ENCODE results near the gene SLC5A10. TPM values are rescaled to one million over a fixed set of nuclear protein-coding genes. Genes with fewer than 3 reads are reported as not detected.
"Not testable (repeated sequence)": the region's sequence is repeated elsewhere in the genome, so short reads cannot be mapped to it uniquely, and the experiment has no call there.

The SLC5A10 gene
- total RNA-seq, 1 experiment from 2014 or later = not detected

DNA sequence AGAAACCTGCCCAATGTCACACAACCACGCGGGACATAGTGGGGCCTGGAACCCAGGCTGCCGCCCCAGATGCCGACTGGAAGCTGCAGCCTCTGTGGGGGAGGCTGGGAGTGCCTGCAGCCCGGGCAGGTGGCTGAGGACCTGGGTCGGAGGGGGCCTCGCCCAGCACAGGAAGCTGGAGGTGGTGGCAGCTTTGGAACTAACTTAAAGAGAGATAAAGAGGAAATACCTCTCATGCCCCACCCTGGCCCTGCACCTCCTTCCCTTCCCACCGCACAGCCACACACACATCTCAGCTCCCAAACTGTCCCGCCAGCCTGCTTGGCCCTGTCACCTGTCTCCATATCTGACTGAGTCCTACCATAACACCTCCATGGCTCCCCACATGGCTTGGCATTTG, 88.4 kb downstream of the SLC5A10 start:
- DNase-seq (ENCODE audit: low spot score) = not testable (repeated sequence)

DNA sequence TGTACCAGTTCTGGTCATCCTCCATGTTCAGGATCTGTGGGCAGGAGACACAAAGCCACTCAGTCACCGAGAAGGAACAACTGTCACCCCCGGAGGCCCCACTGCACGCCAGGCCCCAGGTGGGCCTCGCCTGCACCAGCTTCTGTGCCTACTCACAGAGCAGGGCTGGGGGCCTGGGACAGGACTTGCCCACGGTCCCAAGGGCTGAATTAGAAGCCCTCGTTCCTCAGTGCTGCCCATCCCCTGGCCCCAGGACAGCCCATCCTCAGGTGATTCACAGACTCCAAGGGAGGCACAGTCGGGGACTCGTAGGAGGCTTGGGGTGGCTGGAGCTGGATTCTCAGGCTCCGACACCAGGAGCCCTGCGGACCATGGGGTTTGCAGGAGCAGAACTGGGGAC, 89.9 kb downstream of the SLC5A10 start:
- DNase-seq (ENCODE audit: low spot score) = not testable (repeated sequence)

DNA sequence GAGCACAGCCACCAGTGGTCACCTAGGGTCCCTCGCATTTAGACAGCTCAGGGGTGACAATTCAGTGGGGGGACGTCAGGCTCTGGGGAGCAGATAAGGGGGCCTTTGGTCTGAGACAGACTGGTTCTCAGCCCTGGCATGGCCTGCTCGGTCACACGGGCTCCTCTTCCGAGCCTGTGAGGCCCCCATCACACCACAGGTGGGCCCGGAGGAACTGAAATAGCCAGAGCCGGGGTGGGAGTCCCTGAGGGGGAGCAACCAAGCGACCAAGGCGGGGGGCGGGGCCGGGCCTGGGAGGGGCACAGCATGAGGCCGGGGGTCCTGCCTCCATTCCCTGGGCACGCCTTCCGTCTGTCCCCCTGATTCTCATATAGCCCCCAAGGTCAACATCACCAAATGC, 90.4 kb downstream of the SLC5A10 start:
- DNase-seq (ENCODE audit: low spot score) = not testable (repeated sequence)

- not testable (repeated sequence) for DNase-seq (ENCODE audit: low spot score)
These were observed 91.1 kb downstream of the SLC5A10 start for GRCh38 chr17:19043032-19043431.

- not testable (repeated sequence) for DNase-seq (ENCODE audit: low spot score)
These were observed 92.7 kb downstream of the SLC5A10 start for GRCh38 chr17:19044643-19045042.

DNA sequence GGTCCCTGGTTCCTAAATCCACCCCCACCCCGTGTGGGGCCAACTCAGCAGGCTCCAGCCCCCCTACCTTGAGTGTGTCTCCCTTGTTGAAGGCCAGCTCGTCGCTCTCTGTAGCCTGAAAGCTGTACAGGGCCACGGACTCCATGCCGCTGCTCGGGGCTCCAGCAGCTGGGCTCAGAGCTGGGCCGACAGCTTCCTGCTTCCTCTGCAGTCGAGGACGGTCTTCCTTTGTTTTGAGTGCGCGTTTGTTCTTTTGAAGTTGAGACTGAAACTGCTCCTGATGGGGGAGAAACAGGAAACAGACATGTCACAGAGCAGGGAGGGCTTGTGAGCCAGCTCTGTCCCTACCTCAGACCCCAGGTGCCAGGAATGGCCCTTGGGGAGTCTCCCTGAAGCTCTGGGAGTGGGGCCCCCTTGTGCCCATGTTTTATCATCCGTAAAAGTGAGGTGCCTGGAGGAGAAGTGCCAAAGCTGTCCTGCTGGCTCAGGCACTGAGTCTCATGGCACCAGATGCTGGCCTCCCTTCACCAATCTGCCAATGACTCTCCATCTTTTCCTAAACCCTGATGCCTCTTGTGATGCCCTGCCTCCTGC, 94.9 kb downstream of the SLC5A10 start, which contains the start of gene GRAP:
GRAP (minus strand) TSS at position 176 of the 594 bp plus-strand sequence; CDS start at position 145, 31 bp downstream.
- DNase-seq (ENCODE audit: low spot score) = not testable (repeated sequence)

- not testable (repeated sequence) for DNase-seq (ENCODE audit: low spot score)
These were observed 95.5 kb downstream of the SLC5A10 start for GRCh38 chr17:19047510-19047909.

GRCh38 chr17:19048826-19049225, 96.9 kb downstream of the SLC5A10 start:
- not testable (repeated sequence) for DNase-seq (ENCODE audit: low spot score)

- not testable (repeated sequence) for DNase-seq (ENCODE audit: low spot score)
These were observed 103.5 kb downstream of the SLC5A10 start for GRCh38 chr17:19055447-19055846.

GRCh38 chr17:19062009-19062717, 110.2 kb downstream of the SLC5A10 start:
- not testable (repeated sequence) for DNase-seq (ENCODE audit: low spot score)

- DNase-seq (ENCODE audit: low spot score) = not testable (repeated sequence)
These were observed 110.9 kb downstream of the SLC5A10 start for GRCh38 chr17:19062718-19063325.

GRCh38 chr17:19063326-19063956, 111.5 kb downstream of the SLC5A10 start:
- DNase-seq (ENCODE audit: low spot score) = not testable (repeated sequence)

- not testable (repeated sequence) for DNase-seq (ENCODE audit: low spot score)
These were observed 112.4 kb downstream of the SLC5A10 start for GRCh38 chr17:19064378-19064777.

GRCh38 chr17:19070318-19071168, 118.6 kb downstream of the SLC5A10 start:
- not testable (repeated sequence) for DNase-seq (ENCODE audit: low spot score)

Small RNA genes within 50 kb of the gene (small RNA-seq; reads per million reads assigned to genes)
- gene AC090286.3 (not detected), gene RF00324 (not detected)

Other genes starting within 250 kb of the SLC5A10 start
- gene FBXW10, start 208.1 kb upstream of the SLC5A10 start, total RNA-seq (2014; rRNA removed; shearing (Covaris generic)) = 0.05 TPM in 1 of 2 replicates, not detected in the other
- gene TVP23B, start 171.0 kb upstream of the SLC5A10 start, total RNA-seq (2014; rRNA removed; shearing (Covaris generic)) = 15.9 and 30.9 TPM in 2 replicates
- 22.3 and 28.4 TPM in 2 replicates for gene PRPSAP2, start 94.0 kb upstream of the SLC5A10 start, total RNA-seq (2014; rRNA removed; shearing (Covaris generic))
- gene FAM83G, start 52.6 kb downstream of the SLC5A10 start, total RNA-seq (2014; rRNA removed; shearing (Covaris generic)) = 38.9 and 44.6 TPM in 2 replicates
- 1.2 and 1.5 TPM in 2 replicates for gene GRAP, start 94.8 kb downstream of the SLC5A10 start, total RNA-seq (2014; rRNA removed; shearing (Covaris generic))
- gene GRAPL, start 175.4 kb downstream of the SLC5A10 start, total RNA-seq (2014; rRNA removed; shearing (Covaris generic)) = not detected in 2 replicates